ENCODE measurements around the gene SHISA3. TPM values are rescaled to one million over a fixed set of nuclear protein-coding genes. Genes with fewer than 3 reads are reported as not detected.

The SHISA3 gene
- total RNA-seq, 1 experiment from 2014 or later, result not detected

- no peak for DNase-seq (ENCODE audit: low read depth)
These were observed 45.3 kb downstream of the SHISA3 start for GRCh38 chr4:42442601-42443000.

DNA sequence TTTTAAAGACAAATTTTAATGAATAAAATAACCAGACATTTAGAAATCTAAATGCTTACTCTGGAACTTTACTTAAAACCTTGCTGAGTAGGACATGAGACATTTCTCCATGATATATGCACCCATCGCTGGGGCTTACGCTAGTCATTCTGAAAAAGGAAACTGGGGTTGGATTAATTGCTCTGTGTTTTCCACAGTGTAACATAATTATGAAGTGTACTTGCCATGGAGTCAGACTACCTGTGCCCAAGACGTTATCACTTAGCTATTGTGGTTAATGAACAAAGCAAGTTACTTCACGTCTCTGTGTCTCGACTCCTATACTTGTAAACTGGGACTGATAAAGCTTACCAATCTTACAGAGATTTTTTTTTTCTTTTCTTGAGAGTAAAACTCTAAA, 47.8 kb downstream of the SHISA3 start:
- DNase-seq (ENCODE audit: low read depth), result no peak

DNA sequence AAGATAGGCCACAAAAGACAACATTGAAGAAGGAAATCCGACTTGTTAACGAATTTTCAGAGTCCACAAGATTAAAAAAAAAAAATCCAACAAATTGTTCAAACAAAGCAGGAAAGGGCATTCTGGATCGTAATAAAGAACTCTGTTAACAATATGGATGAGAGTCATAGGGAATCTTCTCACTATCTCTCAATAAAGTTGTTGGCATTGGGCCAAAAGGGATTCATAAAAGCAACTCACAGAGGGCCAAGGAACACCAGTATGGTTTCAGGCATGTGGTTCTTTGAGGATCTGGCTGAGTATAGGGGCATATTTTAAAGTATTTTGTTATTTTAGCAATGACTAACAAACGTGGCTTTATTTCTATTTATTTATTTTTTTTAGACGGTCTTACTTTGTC, 49.5 kb downstream of the SHISA3 start:
- no peak for DNase-seq (ENCODE audit: low read depth)

Other genes starting within 250 kb of the SHISA3 start
- 0.57 and 1.2 TPM in 2 replicates for gene BEND4, start 244.8 kb upstream of the SHISA3 start, total RNA-seq (2014; rRNA removed; shearing (Covaris generic))

Measured in HT1080 (cell line).